Type B pancreatic cell (in vitro differentiated cells): ENCODE results near the gene CYSRT1. TPM values are rescaled to one million over a fixed set of nuclear protein-coding genes. Genes with fewer than 3 reads are reported as not detected.
A peak's percentile ranks its signal among the peaks of the same experiment; 100 is the strongest.

Experiments used
- DNase-seq: peaks from one replicate; pipeline ENCODE4 v3.0.0; 2021; ENCODE audit warnings: mixed read lengths; ENCODE audit not compliant: unreplicated experiment; ENCODE audit errors: extremely low spot score
- H3K27ac Mint-ChIP-seq: 2 replicates; pipeline ENCODE4 v1.8.0; 2021; ENCODE audit warnings: mild to moderate bottlenecking, mixed read lengths
- H3K27me3 Mint-ChIP-seq: 2 replicates; pipeline ENCODE4 v1.8.0; 2021; ENCODE audit warnings: mixed read lengths
- H3K36me3 Mint-ChIP-seq: 2 replicates; pipeline ENCODE4 v1.8.0; 2021; ENCODE audit warnings: mixed read lengths
- H3K4me1 Mint-ChIP-seq: one replicate; pipeline ENCODE4 v1.8.0; 2021; ENCODE audit warnings: mixed read lengths; ENCODE audit not compliant: unreplicated experiment
- H3K4me3 Mint-ChIP-seq: 2 replicates; pipeline ENCODE4 v1.8.0; 2021; ENCODE audit warnings: mild to moderate bottlenecking, mixed read lengths
- H3K9me3 Mint-ChIP-seq: 2 replicates; pipeline ENCODE4 v1.8.0; 2021; ENCODE audit warnings: mixed read lengths
- long read RNA-seq: library from polyadenylated mRNA; unstranded; transcript quantifications from one replicate; pipeline ENCODE4 v2.0.0, GENCODE V29; 2020
- total RNA-seq: library from RNA; stranded (reverse); gene quantifications from 2 replicates; pipeline ENCODE4 v1.2.1, GENCODE V29; 2021; ENCODE audit warnings: low replicate concordance
- TF ChIP-seq, protein P1 (sequence below): fragments of 200-600 bp; sonication (generic); conservative IDR thresholded peaks from 2 replicates; pipeline ENCODE4 v1.5.0; 2021; ENCODE audit warnings: antibody characterized with exemption, mild to moderate bottlenecking

CYSRT1 gene, protein sequence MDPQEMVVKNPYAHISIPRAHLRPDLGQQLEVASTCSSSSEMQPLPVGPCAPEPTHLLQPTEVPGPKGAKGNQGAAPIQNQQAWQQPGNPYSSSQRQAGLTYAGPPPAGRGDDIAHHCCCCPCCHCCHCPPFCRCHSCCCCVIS
- total RNA-seq: 0.86 and 1.5 TPM in 2 replicates
- long read RNA-seq, partial matches to known transcripts: 0 of 1 reads
- long read RNA-seq, other reads (novel, unspliced or antisense): 1 of 1 reads

DNA sequence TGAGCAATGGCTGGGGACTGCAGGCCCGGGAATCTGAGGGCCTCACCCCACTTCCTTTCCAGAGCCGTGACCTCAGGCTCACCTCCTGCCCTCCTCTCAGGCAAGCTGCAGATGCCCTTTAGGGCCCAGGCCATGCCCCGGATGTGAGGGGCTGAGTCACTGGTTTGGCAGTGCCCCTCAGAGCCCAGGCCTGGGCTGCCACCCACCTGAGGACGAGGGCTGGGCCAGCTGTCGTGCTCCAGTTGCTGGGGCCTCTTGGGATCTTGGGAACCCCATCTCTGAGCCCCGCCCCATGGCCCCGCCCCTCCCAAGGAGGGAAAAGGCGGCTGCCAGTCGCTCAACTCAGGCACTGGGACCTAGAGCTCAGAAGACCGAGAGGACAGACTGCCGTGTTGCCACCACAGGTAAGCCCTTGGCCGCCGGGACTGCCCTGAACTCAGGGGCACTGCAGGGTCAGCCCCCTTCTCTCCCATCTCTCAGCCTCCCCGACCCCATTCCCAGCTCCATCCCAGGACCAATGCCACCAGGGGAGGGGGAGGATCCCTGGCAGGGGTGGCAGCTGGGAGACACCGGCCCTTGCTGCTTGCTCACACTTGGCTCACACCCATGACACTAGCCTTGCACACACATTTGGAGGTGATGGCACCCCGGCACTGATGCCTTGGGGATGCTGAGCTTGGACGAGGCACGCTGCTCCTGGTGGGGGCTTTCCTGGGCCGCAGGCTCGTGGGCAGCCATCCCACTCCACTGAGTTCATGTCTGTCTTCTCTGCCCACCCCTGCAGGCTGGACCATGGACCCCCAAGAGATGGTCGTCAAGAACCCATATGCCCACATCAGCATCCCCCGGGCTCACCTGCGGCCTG is at the start of gene CYSRT1:
TSS of gene CYSRT1 (plus strand) at position 345 of the 865 bp plus-strand sequence. CDS start at position 793, 448 bp downstream.
- H3K4me3 Mint-ChIP-seq: peak within 1 kb of the TSS; percentile 86
- TF ChIP-seq, protein P1, sequence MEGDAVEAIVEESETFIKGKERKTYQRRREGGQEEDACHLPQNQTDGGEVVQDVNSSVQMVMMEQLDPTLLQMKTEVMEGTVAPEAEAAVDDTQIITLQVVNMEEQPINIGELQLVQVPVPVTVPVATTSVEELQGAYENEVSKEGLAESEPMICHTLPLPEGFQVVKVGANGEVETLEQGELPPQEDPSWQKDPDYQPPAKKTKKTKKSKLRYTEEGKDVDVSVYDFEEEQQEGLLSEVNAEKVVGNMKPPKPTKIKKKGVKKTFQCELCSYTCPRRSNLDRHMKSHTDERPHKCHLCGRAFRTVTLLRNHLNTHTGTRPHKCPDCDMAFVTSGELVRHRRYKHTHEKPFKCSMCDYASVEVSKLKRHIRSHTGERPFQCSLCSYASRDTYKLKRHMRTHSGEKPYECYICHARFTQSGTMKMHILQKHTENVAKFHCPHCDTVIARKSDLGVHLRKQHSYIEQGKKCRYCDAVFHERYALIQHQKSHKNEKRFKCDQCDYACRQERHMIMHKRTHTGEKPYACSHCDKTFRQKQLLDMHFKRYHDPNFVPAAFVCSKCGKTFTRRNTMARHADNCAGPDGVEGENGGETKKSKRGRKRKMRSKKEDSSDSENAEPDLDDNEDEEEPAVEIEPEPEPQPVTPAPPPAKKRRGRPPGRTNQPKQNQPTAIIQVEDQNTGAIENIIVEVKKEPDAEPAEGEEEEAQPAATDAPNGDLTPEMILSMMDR: no peak
- H3K9me3 Mint-ChIP-seq: no peaks in the 10 kb centered on the region
- peaks cover 5% of the 10 kb centered on the region for H3K4me1 Mint-ChIP-seq
- H3K36me3 Mint-ChIP-seq: no peaks in the 10 kb centered on the region
- DNase-seq: no peak
- peak within 1 kb of the TSS; percentile 81 for H3K27ac Mint-ChIP-seq
- H3K27me3 Mint-ChIP-seq: peaks cover 3% of the 10 kb centered on the region

- TF ChIP-seq, protein P1: peak; percentile 29
- Mint-ChIP-seq H3K9me3 (no peaks in the 10 kb centered on the region), H3K4me1 (no peaks in the 10 kb centered on the region), H3K4me3 (no peak overlapping the region), H3K36me3 (no peaks in the 10 kb centered on the region), H3K27me3 (peaks cover 20% of the 10 kb centered on the region), H3K27ac (no peak overlapping the region)
- no peak for DNase-seq
Observed at GRCh38 chr9:137175345-137175961, 49.5 kb upstream of the CYSRT1 start.

DNA sequence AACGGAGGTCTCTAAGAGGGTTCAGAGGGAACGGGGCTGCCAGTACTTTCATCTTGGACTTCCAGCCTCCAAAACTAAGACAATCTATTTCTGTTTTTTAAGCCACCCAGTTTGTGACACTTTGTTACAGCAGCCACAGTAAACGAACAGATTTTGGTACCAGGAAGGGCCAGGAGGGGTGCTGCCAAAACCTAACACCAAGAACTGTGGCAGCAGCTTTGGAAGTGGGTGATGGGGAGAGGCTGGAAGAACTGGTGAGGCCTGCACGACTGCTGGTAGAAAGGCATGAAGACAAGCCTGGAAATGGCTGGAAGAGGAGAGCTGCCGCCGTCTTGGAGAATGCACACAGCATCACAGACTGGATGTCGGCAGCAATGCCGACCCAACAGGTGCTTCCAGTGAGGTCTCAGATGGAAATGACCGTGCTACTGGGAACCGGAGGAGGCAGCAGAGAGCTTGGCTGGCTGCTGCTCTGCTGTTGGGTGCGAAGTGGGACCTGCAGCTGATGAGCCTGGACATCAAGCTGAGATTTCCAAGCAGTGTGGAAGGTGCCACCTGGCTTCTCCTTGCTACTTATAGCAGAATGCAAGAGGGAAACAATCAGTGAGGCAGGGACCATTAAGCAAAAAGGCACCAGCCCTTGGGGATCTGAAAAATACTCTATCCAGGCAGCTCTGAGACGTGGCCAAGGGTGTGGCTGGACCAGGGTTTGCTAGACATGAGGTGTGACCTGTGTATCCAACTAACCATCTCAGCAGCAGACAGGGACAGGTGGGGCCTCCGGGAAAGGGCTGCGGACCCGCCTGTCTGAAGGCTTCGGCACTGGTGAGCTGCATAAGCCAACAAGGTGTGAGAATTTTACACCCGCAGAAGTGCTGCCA is 48.4 kb upstream of the CYSRT1 start:
- Mint-ChIP-seq H3K27me3 (peaks cover 14% of the 10 kb centered on the region), H3K4me3 (no peak overlapping the region), H3K36me3 (no peaks in the 10 kb centered on the region), H3K4me1 (no peaks in the 10 kb centered on the region), H3K27ac (no peak overlapping the region), H3K9me3 (no peaks in the 10 kb centered on the region)
- TF ChIP-seq, protein P1: peak; percentile 69
- DNase-seq: no peak

GRCh38 chr9:137178201-137178938 is 46.6 kb upstream of the CYSRT1 start:
- TF ChIP-seq, protein P1: no peak
- peaks cover 8% of the 10 kb centered on the region for H3K27me3 Mint-ChIP-seq
- H3K36me3 Mint-ChIP-seq: no peaks in the 10 kb centered on the region
- no peak overlapping the region for H3K27ac Mint-ChIP-seq
- no peaks in the 10 kb centered on the region for H3K9me3 Mint-ChIP-seq
- H3K4me1 Mint-ChIP-seq: no peaks in the 10 kb centered on the region
- H3K4me3 Mint-ChIP-seq: no peak overlapping the region
- DNase-seq: no peak
